Tibial nerve (tissue), 4 donors: ENCODE results near the gene MCF2L2. TPM values are rescaled to one million over a fixed set of nuclear protein-coding genes. Genes with fewer than 3 reads are reported as not detected.
A peak's percentile ranks its signal among the peaks of the same experiment; 100 is the strongest.

Source experiments
- DNase-seq, 2 donors: peaks; one replicate each; pipeline ENCODE4 v3.0.0-alpha.2; 2019; ENCODE audit warnings: low spot score in 2 of 2
- H3K27ac ChIP-seq, 4 donors: fragments of 200-600 bp; sonication (generic) in 3 of 4; one replicate each; pipeline ENCODE4 v1.5.1; 2017 to 2019; ENCODE audit warnings: mild to moderate bottlenecking in 1 of 4
- H3K27me3 ChIP-seq, 2 donors: fragments of 200-600 bp; sonication (generic) in 1 of 2; one replicate each; pipeline versions ENCODE4 v1.5.1 to v1.6.0; 2017 to 2019
- H3K36me3 ChIP-seq, 3 donors: fragments of 200-600 bp; sonication (generic); one replicate each; pipeline ENCODE4 v1.5.1; 2018 to 2019
- H3K4me1 ChIP-seq, 4 donors: fragments of 200-600 bp; sonication (generic) in 3 of 4; one replicate each; pipeline ENCODE4 v1.5.1; 2017 to 2019
- H3K4me3 ChIP-seq, 4 donors: fragments of 200-600 bp; sonication (generic) in 3 of 4; one replicate each; pipeline ENCODE4 v1.5.1; 2017 to 2019; ENCODE audit warnings: mild to moderate bottlenecking in 1 of 4, moderate library complexity in 1 of 4
- H3K9me3 ChIP-seq, 4 donors: fragments of 200-600 bp; sonication (generic) in 3 of 4; one replicate each; pipeline ENCODE4 v1.5.1; 2017 to 2019
- EP300 ChIP-seq, 2 donors: sonication (generic); formaldehyde crosslinking; IDR thresholded peaks; one replicate each; pipeline ENCODE4 v1.6.1; 2017; ENCODE audit warnings: antibody characterized with exemption in 2 of 2, mild to moderate bottlenecking in 1 of 2
- POLR2A ChIP-seq, 2 donors: fragments of 450-650 bp; IDR thresholded peaks; one replicate each; pipeline ENCODE4 v1.6.1; 2017; ENCODE audit warnings: antibody characterized with exemption in 2 of 2, mild to moderate bottlenecking in 2 of 2, moderate library complexity in 2 of 2
- WGBS, 2 donors: methylation state at CpG; one replicate each; pipeline ENCODE4 v1.1.5; 2018; 5-methylcytosine and 5-hydroxymethylcytosine counted together
- total RNA-seq, 4 donors: library from RNA; depleted of rRNA; stranded (reverse); fragments of >200 nt; gene quantifications; one replicate each; pipeline ENCODE4 v1.1.0, GENCODE V29; 2016
- TF ChIP-seq, protein P1 (sequence below), 5 experiments: fragments of 200-600 bp in 3 of 5; fragments of 450-650 bp in 2 of 5; sonication (generic) in 3 of 5; IDR thresholded peaks; one replicate each; pipeline ENCODE4 v1.5.1; 2016 to 2019; ENCODE audit warnings: antibody characterized with exemption in 5 of 5, mild to moderate bottlenecking in 3 of 5, moderate library complexity in 2 of 5

Gene MCF2L2
- total RNA-seq, 4 donors from 2014 or later, result 0.90 to 24.9 (median 1.8) TPM

GRCh38 chr3:183163563-183163962 is 264.9 kb downstream of the MCF2L2 start:
- TF ChIP-seq POLR2A (IDR thresholded peaks at IDR 0.05), result no peak
- TF ChIP-seq, protein P1, sequence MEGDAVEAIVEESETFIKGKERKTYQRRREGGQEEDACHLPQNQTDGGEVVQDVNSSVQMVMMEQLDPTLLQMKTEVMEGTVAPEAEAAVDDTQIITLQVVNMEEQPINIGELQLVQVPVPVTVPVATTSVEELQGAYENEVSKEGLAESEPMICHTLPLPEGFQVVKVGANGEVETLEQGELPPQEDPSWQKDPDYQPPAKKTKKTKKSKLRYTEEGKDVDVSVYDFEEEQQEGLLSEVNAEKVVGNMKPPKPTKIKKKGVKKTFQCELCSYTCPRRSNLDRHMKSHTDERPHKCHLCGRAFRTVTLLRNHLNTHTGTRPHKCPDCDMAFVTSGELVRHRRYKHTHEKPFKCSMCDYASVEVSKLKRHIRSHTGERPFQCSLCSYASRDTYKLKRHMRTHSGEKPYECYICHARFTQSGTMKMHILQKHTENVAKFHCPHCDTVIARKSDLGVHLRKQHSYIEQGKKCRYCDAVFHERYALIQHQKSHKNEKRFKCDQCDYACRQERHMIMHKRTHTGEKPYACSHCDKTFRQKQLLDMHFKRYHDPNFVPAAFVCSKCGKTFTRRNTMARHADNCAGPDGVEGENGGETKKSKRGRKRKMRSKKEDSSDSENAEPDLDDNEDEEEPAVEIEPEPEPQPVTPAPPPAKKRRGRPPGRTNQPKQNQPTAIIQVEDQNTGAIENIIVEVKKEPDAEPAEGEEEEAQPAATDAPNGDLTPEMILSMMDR (IDR thresholded peaks at IDR 0.05), result no peak
- WGBS, 2 donors, result 79 to 91% methylated on average over 19 to 25 of the region's 25 CpGs
- H3K9me3 ChIP-seq, result no peaks in the 10 kb centered on the region

GRCh38 chr3:183161552-183162336 is 266.7 kb downstream of the MCF2L2 start:
- Histone ChIP-seq H3K9me3 (no peaks in the 10 kb centered on the region), H3K4me3 (peak overlapping the region; percentile 32 to 73 (median 66)), H3K36me3 (no peaks in the 10 kb centered on the region), H3K27me3 (peaks cover 0 to 30% of the 10 kb centered on the region in 2 donors), H3K4me1 (peaks cover 0 to 16% (median 8%) of the 10 kb centered on the region in 4 donors), H3K27ac (no peak overlapping the region)
- TF ChIP-seq POLR2A (IDR thresholded peaks at IDR 0.05) (no peak), EP300 (IDR thresholded peaks at IDR 0.05) (no peak)
- TF ChIP-seq, protein P1 (IDR thresholded peaks at IDR 0.05), result no peak
- WGBS, 2 donors, result 48 to 50% methylated on average over 25 of the region's 25 CpGs
- DNase-seq, result no peak

More at GRCh38 chr3:183163563-183163962, 264.9 kb downstream of the MCF2L2 start:
- H3K27ac ChIP-seq, result no peak overlapping the region
- H3K36me3 ChIP-seq, result no peaks in the 10 kb centered on the region
- no peak overlapping the region for H3K4me3 ChIP-seq
- H3K4me1 ChIP-seq, result peaks cover 0 to 16% (median 8%) of the 10 kb centered on the region in 4 donors
- DNase-seq, result no peak
- H3K27me3 ChIP-seq, result peaks cover 0 to 30% of the 10 kb centered on the region in 2 donors

GRCh38 chr3:183160616-183161015 is 267.8 kb downstream of the MCF2L2 start:
- Histone ChIP-seq H3K9me3 (no peaks in the 10 kb centered on the region), H3K27me3 (peaks cover 0 to 30% of the 10 kb centered on the region in 2 donors), H3K27ac (no peak overlapping the region), H3K4me1 (peaks cover 0 to 16% (median 8%) of the 10 kb centered on the region in 4 donors), H3K4me3 (no peak overlapping the region), H3K36me3 (no peaks in the 10 kb centered on the region)
- 54 to 76% methylated on average over 5 of the region's 5 CpGs for WGBS, 2 donors
- no peak for DNase-seq
- no peak for TF ChIP-seq EP300 (IDR thresholded peaks at IDR 0.05)
- TF ChIP-seq, protein P1 (IDR thresholded peaks at IDR 0.05), result no peak
- no peak for TF ChIP-seq POLR2A (IDR thresholded peaks at IDR 0.05)

GRCh38 chr3:183159333-183159732 is 269.1 kb downstream of the MCF2L2 start:
- Histone ChIP-seq H3K4me1 (peaks cover 0 to 16% (median 8%) of the 10 kb centered on the region in 4 donors), H3K27me3 (peaks cover 0 to 30% of the 10 kb centered on the region in 2 donors), H3K9me3 (no peaks in the 10 kb centered on the region), H3K36me3 (no peaks in the 10 kb centered on the region), H3K27ac (no peak overlapping the region), H3K4me3 (no peak overlapping the region)
- 53 to 61% methylated on average over 3 of the region's 3 CpGs for WGBS, 2 donors
- no peak for TF ChIP-seq EP300 (IDR thresholded peaks at IDR 0.05)
- TF ChIP-seq, protein P1 (IDR thresholded peaks at IDR 0.05), result peak in 1 of 5 experiments; percentile 3
- DNase-seq, result no peak

DNA sequence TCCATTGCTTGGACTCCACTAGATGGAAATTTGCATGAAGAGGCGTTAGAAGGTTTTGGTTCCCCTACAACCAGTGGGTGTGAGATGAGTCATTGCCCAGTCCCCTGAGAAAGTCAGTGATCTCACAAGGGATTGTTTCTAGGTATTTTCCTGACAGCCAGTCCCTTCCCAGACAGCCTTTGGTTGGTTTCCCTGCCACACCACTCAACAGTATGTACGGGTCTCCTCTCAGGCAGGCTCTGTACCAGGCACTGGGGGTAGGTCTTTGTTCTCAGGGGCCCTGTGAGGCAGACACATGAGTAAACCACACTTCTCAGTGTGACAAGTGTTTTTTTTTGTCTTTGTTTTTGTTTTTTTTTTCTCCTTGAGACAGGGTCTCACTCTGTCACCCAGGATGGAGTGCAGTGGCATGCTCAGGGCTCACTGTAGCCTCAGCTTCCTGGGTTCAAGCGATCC is 269.8 kb downstream of the MCF2L2 start:
- Histone ChIP-seq H3K27ac (no peak overlapping the region), H3K4me1 (peaks cover 0 to 16% (median 8%) of the 10 kb centered on the region in 4 donors), H3K4me3 (no peak overlapping the region), H3K9me3 (no peaks in the 10 kb centered on the region), H3K36me3 (no peaks in the 10 kb centered on the region), H3K27me3 (peaks cover 0 to 26% of the 10 kb centered on the region in 2 donors)
- DNase-seq, result no peak
- whole genome bisulfite sequencing, 2 donors, result 60 to 63% methylated on average over 3 of the region's 3 CpGs
- TF ChIP-seq POLR2A (IDR thresholded peaks at IDR 0.05) (no peak), EP300 (IDR thresholded peaks at IDR 0.05) (no peak)
- TF ChIP-seq, protein P1 (IDR thresholded peaks at IDR 0.05), result no peak
